GM12878 (cell line): ENCODE measurements around the gene LENEP.

Source experiments
- CTCF ChIP-seq, 3 experiments: IDR thresholded peaks in 2 of 3; conservative IDR thresholded peaks in 1 of 3; 2 replicates each; pipeline ENCODE4 v1.5.1; 2011; ENCODE audit warnings: low read depth in 3 of 3, low read length in 3 of 3, mild to moderate bottlenecking in 3 of 3, control low read depth in 2 of 3, moderate library complexity in 2 of 3, inconsistent platforms in 1 of 3, mixed read lengths in 1 of 3; ENCODE audit not compliant: control insufficient read depth in 2 of 3, insufficient read depth in 1 of 3; ENCODE audit errors: extremely low read depth in 1 of 3
- HDAC2 ChIP-seq: fragments of 200-600 bp; sonication (generic); IDR thresholded peaks from 2 replicates; pipeline ENCODE4 v1.6.1; 2017
- POLR2AphosphoS5 ChIP-seq: IDR thresholded peaks from 2 replicates; pipeline ENCODE4 v1.6.1; 2011; ENCODE audit warnings: mild to moderate bottlenecking, low read length, inconsistent platforms
- SP1 ChIP-seq: IDR thresholded peaks from one replicate; pipeline ENCODE4 v1.6.1; 2011; ENCODE audit warnings: low read depth, low read length
- SRF ChIP-seq, 2 experiments: IDR thresholded peaks; 2 replicates each; pipeline ENCODE4 v1.6.1; 2011; ENCODE audit warnings: low read depth in 2 of 2, low read length in 2 of 2, mild to moderate bottlenecking in 1 of 2, moderate library complexity in 1 of 2

GRCh38 chr1:155039308-155039669 is 45.9 kb downstream of the LENEP start:
- TF ChIP-seq POLR2AphosphoS5 (no peak), CTCF (IDR thresholded peaks at IDR 0.05 in 2 of 3, conservative IDR thresholded peaks at IDR 0.05 in 1 of 3; ENCODE audit: control insufficient read depth in 2 of 3, extremely low read depth in 1 of 3, insufficient read depth in 1 of 3, low read depth in 3 of 3, low read length in 3 of 3) (no peak), SP1 (no peak), HDAC2 (no peak), SRF (IDR thresholded peaks at IDR 0.05; ENCODE audit: low read depth in 2 of 2, low read length in 2 of 2) (no peak)
